HUDEP-2 (cell line): ENCODE results near the gene POLD1.

Experiments
- DNase-seq, 76 experiments: peaks; one replicate each; lab custom pipeline; 2025; ENCODE audit not compliant: unreplicated experiment in 76 of 76; lab: John Stamatoyannopoulos, UW

Gene POLD1

DNA sequence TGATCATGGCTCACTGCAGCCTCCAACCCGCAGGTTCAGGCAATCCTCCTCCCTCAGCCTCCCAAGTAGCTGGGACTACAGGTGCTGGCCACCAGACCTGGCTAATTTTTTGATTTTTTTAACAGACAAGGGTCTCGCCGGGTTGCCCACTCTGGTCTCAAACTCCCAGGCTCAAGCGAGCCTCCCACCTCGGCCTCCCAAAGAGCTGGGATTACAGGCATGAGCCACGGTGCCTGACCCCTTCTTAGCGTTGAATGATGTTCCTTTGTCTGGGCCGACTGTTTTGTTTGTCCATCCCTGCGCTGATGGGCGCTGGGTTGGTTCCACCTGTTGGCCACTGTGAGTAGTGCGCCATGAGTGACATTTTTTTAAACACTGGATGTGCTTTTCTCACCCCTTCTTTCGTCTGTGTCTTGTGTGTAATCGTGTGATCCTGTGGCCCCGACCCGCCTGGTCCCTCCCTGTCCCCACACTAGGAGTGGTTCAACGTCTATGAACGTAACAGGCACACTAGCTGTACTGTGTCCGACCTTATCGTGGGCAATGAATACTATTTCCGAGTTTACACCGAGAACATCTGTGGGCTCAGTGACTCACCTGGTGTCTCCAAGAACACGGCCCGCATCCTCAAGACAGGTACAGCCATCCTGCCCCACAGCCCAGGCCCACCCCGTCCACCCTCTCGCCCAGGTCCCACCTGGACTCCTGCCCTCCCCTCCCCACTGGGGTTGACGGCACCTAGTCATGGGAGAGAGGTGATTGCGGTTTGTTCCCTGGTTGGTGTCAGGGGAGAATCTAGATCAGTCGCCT is 77.1 kb downstream of the POLD1 start:
- peak in 67 of 76 experiments; percentile 14 to 83 (median 61) for DNase-seq

DNA sequence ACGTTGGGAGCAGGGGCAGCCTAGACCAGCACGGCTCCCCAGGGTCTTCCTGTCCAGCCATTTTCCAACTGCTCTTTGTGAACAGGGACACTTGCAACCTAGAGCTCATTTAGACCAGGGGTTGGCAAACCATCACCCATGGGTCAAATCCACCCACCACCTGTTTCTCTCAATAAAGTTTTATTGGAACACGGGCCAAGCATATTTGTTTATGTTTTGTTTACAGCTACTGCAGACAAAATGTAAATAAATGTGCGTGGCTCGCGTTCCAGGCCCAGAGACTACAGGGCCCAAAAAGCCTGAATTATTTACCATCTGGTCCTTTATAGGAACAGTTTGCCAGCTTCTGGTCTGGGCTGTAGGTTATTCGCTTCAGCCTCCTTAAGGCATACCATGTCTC is 78.8 kb downstream of the POLD1 start:
- no peak for DNase-seq

DNA sequence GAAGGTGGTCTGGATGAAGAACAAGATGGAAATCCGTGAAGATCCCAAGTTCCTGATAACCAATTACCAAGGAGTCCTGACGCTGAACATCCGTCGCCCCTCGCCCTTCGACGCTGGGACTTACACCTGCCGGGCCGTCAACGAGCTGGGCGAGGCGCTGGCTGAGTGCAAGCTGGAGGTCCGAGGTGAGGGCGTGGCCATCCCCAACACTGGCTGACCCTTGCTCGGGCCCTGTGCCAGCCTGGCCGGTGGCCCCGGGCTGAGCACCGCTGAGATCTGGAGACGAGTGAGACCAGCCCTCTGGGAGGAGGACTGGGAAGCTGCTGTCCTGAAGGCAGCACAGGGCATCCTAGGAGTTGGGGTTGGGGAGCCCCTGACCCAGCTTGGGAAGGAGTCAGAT is 80.2 kb downstream of the POLD1 start:
- DNase-seq: no peak

DNA sequence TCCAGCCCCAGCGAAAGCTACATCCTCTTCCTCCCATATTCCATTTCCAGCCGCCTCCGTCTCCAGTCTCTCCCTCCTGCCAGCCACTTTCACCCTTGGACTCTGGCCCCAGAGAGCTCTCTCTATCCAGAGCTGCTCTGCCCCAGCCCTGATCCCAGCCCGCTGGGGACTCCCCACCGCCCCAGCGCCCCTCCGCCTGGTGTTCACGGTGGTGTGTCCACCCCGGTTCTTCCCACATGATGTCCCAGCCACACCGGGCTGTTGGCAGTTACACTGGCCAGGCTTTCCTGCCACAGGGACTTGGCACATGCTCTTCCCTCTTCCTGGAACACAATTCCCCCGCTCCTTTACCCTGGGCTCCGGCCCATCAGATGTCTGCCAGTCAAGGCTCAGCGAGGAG is 80.9 kb downstream of the POLD1 start:
- DNase-seq: no peak

DNA sequence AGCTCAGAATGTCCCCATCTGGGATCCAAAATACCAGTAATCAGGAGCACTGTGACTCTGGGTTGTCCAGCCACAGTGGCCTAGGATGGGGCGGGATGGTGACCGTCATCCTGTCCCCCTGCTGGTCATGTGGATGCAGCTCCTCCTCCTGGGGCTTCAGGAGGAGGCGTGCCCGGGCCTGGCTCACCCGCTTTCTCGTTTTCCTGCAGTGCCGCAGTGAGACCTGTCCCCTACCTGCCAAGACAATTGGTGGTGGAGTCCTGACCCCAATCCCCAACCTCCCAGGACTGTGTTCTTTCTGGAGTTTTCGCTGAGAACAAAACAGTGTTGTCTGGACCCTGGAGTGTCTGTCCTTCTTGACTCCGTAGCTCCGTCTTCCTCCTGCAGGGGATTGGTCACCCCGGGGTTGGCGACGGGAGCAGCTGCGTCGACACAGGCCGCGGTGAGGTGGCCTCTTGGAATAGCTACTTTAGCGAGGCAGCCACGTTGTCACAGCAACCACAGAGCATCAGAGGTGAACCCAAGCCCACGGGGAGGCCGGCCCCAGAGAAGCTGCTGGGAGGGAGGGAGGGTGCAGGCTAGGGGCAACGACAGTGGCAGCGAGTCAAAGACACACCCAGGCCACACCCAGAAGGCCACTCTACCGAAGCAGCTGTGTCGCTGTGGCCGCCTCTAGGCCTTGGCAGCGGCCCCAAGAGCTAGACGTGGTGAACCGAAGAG is 82.0 kb downstream of the POLD1 start:
- peak in 73 of 76 experiments; percentile 63 to 94 (median 87) for DNase-seq

DNA sequence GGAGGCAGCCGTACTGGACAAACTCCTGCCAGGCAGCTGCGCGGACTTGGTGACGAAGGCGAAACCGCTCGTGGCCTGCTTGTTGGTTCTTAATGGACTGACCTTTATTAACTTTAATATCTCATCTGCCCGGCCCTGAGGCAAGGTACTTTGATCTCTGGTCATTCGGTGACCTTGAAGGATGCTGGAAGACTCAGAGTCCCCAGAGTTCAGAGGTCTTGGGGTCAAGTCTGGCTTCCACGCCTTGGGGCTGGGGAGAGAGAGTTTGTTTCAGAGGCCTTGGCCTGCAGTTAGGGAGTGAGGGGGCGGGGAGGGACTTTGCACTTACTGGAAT is 82.5 kb downstream of the POLD1 start:
- DNase-seq: peak in 4 of 76 experiments; percentile 43 to 81 (median 71)

DNA sequence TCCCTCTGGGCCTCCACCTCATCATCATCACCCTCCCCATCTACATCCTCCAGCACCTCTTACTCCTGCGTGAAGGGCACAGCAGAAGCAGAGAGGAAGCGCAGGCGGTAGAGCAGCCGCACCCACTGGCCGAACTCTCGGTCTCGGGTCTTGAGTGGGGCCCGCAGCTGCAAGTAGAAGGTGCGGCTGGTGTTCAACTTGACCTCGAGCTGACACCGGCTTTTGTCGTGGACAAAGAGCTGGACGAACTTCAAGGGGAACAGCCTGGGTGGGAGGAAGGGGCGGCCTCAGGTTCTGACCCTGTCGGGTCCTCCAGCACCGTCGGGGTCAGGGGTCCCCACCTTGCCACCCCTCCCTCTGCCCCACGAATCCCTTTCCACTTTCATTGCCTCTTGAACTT is 83.4 kb downstream of the POLD1 start:
- DNase-seq: no peak
